Spleen (tissue), 11 donors: ENCODE data around the gene SPEM1. TPM values are rescaled to one million over a fixed set of nuclear protein-coding genes. Genes with fewer than 3 reads are reported as not detected.

Experiments used
- DNase-seq: peaks from one replicate; pipeline ENCODE4 v3.0.0-alpha.2; 2020
- H3K27ac ChIP-seq, 8 donors: fragments of 200-600 bp; sonication (generic) in 7 of 8; 1 replicate in 4 of 8; 2 replicates in 4 of 8; pipeline versions ENCODE4 v1.5.0 to v1.8.0; 2016 to 2021; ENCODE audit warnings: inconsistent platforms in 4 of 8, mild to moderate bottlenecking in 4 of 8, moderate library complexity in 1 of 8
- H3K27me3 ChIP-seq, 7 donors: fragments of 200-600 bp; sonication (generic) in 6 of 7; replicated peaks in 1 of 7; 1 replicate in 4 of 7; 2 replicates in 3 of 7; pipeline versions ENCODE4 v1.5.0 to v1.8.0; 2016 to 2021; ENCODE audit warnings: inconsistent platforms in 3 of 7, mild to moderate bottlenecking in 1 of 7
- H3K36me3 ChIP-seq, 6 donors: fragments of 200-600 bp; sonication (generic) in 5 of 6; 1 replicate in 4 of 6; 2 replicates in 2 of 6; pipeline versions ENCODE4 v1.5.0 to v1.8.0; 2016 to 2021; ENCODE audit warnings: inconsistent platforms in 2 of 6
- H3K4me1 ChIP-seq, 6 donors: fragments of 200-600 bp; sonication (generic) in 5 of 6; 1 replicate in 3 of 6; 2 replicates in 3 of 6; pipeline versions ENCODE4 v1.5.0 to v1.8.0; 2016 to 2021; ENCODE audit warnings: inconsistent platforms in 3 of 6
- H3K4me3 ChIP-seq, 8 donors: fragments of 200-600 bp; sonication (generic) in 7 of 8; 1 replicate in 4 of 8; 2 replicates in 4 of 8; pipeline versions ENCODE4 v1.5.0 to v1.8.0; 2016 to 2021; ENCODE audit warnings: inconsistent platforms in 4 of 8, mild to moderate bottlenecking in 4 of 8, moderate library complexity in 2 of 8
- H3K9me3 ChIP-seq, 8 donors: fragments of 200-600 bp; sonication (generic) in 7 of 8; 1 replicate in 4 of 8; 2 replicates in 4 of 8; pipeline versions ENCODE4 v1.5.0 to v1.8.0; 2016 to 2021; ENCODE audit warnings: inconsistent platforms in 4 of 8
- POLR2A ChIP-seq, 3 donors: fragments of 450-650 bp; IDR thresholded peaks; one replicate each; pipeline ENCODE4 v1.5.1; 2017; ENCODE audit warnings: antibody characterized with exemption in 3 of 3, mild to moderate bottlenecking in 1 of 3
- POLR2AphosphoS5 ChIP-seq, 3 donors: sonication (generic); formaldehyde crosslinking; IDR thresholded peaks; one replicate each; pipeline ENCODE4 v1.5.1; 2017; ENCODE audit warnings: antibody characterized with exemption in 3 of 3
- WGBS, 5 donors: extraction: QIAGEN DNeasy Blood & Tissue Kit in 3 of 5; methylation state at CpG; one replicate each; pipeline versions ENCODE4 v1.1.5 to v1.1.7; 2013 to 2018; 5-methylcytosine and 5-hydroxymethylcytosine counted together
- intact Hi-C: fragments of 100-400 bp; cut with DNase I; formaldehyde crosslinking; loops from one replicate; pipeline ENCODE4 v1.15.0; 2023; ENCODE audit warnings: low total_unique reads
- polyA plus RNA-seq, 3 donors: library from polyadenylated mRNA; stranded (reverse); fragments of 200-250 nt; gene quantifications; one replicate each; pipeline ENCODE4 v1.2.1, GENCODE V29; 2013
- total RNA-seq, 7 donors: library from RNA; depleted of rRNA in 3 of 7; stranded (reverse); fragments of >200 nt in 3 of 7; fragmentation: NEBNext Ultra II Directional in 4 of 7; extraction: Animal tissue kit (Norgen Biotek cat#: 25700) in 4 of 7; gene quantifications; one replicate each; pipeline versions ENCODE4 v1.1.0 to v1.2.1, GENCODE V29; 2016 to 2021
- TF ChIP-seq, protein P1 (sequence below), 11 experiments: fragments of 200-600 bp in 7 of 11; fragments of 450-650 bp in 4 of 11; sonication (generic) in 4 of 11; IDR thresholded peaks in 8 of 11; conservative IDR thresholded peaks in 3 of 11; 1 replicate in 7 of 11; 2 replicates in 4 of 11; pipeline versions ENCODE4 v1.4.0 to v1.8.0; 2016 to 2021; ENCODE audit warnings: antibody characterized with exemption in 11 of 11, inconsistent platforms in 4 of 11, mild to moderate bottlenecking in 1 of 11
- donor health status: healthy with polysubstance abuse.
- donor health status: DM: no; HTN: no; CAD: no; lungs with moderate emphysema.
- donor health status: DM: no; HTN: no; CAD: no.
- donor health status: Bipolar disorder and iron deficiency.
- donor health status: healthy.
- donor health status: DM: no; HTN: no; CAD: no.
- donor health status: DM: yes; HTN: yes; CAD: no.

SPEM1 gene
- total and polyA plus RNA-seq, 10 donors, result not detected

DNA sequence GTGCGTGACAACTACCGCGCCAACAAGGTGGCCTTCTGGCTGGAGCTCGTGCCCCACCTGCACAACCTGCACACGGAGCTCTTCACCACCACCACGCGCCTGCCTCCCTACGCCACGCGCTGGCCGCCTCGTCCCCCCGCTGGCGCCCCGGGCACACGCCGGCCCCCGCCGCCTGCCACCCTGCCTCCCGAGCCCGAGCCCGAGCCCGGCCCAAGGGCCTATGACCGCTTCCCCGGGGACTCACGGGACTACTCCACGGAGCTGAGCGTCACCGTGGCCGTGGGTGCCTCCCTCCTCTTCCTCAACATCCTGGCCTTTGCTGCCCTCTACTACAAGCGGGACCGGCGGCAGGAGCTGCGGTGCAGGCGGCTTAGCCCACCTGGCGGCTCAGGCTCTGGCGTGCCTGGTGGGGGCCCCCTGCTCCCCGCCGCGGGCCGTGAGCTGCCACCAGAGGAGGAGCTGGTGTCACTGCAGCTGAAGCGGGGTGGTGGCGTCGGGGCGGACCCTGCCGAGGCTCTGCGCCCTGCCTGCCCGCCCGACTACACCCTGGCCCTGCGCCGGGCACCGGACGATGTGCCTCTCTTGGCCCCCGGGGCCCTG, 3.0 kb upstream of the SPEM1 start:
- Histone ChIP-seq H3K4me1 (no peaks in the 10 kb centered on the region), H3K36me3 (peaks cover 0 to 7% (median 0%) of the 10 kb centered on the region in 6 donors), H3K27ac (no peak overlapping the region), H3K4me3 (no peak overlapping the region), H3K27me3 (no peaks in the 10 kb centered on the region), H3K9me3 (no peaks in the 10 kb centered on the region)
- intact Hi-C loops, result no loop called here
- 94 to 97% (median 96%) methylated on average over 40 to 54 of the region's 54 CpGs for WGBS, 5 donors
- TF ChIP-seq, protein P1, sequence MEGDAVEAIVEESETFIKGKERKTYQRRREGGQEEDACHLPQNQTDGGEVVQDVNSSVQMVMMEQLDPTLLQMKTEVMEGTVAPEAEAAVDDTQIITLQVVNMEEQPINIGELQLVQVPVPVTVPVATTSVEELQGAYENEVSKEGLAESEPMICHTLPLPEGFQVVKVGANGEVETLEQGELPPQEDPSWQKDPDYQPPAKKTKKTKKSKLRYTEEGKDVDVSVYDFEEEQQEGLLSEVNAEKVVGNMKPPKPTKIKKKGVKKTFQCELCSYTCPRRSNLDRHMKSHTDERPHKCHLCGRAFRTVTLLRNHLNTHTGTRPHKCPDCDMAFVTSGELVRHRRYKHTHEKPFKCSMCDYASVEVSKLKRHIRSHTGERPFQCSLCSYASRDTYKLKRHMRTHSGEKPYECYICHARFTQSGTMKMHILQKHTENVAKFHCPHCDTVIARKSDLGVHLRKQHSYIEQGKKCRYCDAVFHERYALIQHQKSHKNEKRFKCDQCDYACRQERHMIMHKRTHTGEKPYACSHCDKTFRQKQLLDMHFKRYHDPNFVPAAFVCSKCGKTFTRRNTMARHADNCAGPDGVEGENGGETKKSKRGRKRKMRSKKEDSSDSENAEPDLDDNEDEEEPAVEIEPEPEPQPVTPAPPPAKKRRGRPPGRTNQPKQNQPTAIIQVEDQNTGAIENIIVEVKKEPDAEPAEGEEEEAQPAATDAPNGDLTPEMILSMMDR (IDR thresholded peaks at IDR 0.05 in 8 of 11, conservative IDR thresholded peaks at IDR 0.05 in 3 of 11), result no peak
- TF ChIP-seq POLR2A (IDR thresholded peaks at IDR 0.05) (no peak), POLR2AphosphoS5 (IDR thresholded peaks at IDR 0.05) (no peak)
- DNase-seq, result no peak

DNA sequence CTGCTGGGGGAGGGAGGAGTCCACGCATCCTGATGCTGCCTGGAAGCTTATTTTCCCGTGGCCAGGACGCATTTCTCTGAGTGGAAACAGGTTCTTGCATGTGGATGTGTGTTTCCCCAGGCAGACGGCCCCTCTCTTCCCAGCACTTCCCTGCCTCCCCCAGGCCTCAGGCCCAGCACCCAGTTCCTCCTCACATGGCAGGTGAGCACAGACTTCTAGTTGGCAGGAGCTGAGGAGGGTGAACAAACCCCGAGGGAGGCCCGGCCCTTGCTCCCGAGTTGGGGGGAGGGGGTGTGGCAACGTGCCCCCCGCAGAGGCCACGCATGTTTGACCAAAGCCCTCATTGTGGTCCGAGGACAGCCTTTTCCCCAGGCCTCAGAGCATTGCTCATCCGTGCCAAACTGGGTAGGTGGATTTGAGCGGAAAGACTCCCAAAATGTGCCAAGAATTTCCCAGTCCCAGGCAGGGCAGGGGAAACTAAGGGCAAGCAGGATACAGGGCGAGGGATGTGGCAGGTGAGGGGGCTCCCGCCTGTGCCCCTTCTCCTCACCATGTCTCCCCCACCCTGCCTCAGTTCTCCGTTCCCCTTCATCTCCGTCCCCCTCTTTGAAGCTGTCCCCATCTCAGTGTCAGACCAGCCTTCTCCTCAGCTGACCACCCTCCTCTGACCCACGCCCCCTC, 1.5 kb upstream of the SPEM1 start:
- TF ChIP-seq POLR2A (IDR thresholded peaks at IDR 0.05) (no peak), POLR2AphosphoS5 (IDR thresholded peaks at IDR 0.05) (no peak)
- TF ChIP-seq, protein P1 (IDR thresholded peaks at IDR 0.05 in 8 of 11, conservative IDR thresholded peaks at IDR 0.05 in 3 of 11), result no peak
- Histone ChIP-seq H3K27ac (no peak overlapping the region), H3K9me3 (no peaks in the 10 kb centered on the region), H3K4me1 (no peaks in the 10 kb centered on the region), H3K36me3 (peaks cover 0 to 7% (median 0%) of the 10 kb centered on the region in 6 donors), H3K4me3 (no peak overlapping the region), H3K27me3 (no peaks in the 10 kb centered on the region)
- intact Hi-C loops, result no loop called here
- WGBS, 5 donors, result 71 to 83% (median 76%) methylated on average over 9 to 18 of the region's 18 CpGs
- DNase-seq, result no peak

DNA sequence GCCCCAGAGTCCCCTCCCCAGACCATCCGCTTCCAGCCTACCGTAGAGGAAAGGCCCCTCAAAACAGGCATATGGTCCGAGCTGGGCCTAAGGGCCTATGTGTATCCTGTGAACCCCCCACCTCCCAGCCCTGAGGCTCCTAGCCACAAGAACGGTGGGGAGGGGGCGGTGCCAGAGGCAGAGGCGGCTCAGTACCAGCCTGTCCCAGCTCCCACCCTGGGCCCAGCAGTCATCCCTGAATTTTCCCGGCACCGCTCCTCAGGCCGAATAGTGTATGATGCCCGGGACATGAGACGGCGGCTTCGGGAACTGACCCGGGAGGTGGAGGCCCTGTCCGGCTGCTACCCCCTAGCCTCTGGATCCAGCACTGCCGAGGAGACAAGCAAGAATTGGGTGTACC, 1.1 kb downstream of the SPEM1 start:
- H3K4me3 ChIP-seq, result no peak overlapping the region
- no peaks in the 10 kb centered on the region for H3K27me3 ChIP-seq
- intact Hi-C loops, result no loop called here
- TF ChIP-seq, protein P1 (IDR thresholded peaks at IDR 0.05 in 8 of 11, conservative IDR thresholded peaks at IDR 0.05 in 3 of 11), result no peak
- TF ChIP-seq POLR2A (IDR thresholded peaks at IDR 0.05) (no peak), POLR2AphosphoS5 (IDR thresholded peaks at IDR 0.05) (no peak)
- H3K27ac ChIP-seq, result no peak overlapping the region
- peaks cover 0 to 7% (median 0%) of the 10 kb centered on the region in 6 donors for H3K36me3 ChIP-seq
- 93 to 98% (median 96%) methylated on average over 13 to 16 of the region's 16 CpGs for WGBS, 5 donors
- no peaks in the 10 kb centered on the region for H3K4me1 ChIP-seq
- no peak for DNase-seq
- no peaks in the 10 kb centered on the region for H3K9me3 ChIP-seq

DNA sequence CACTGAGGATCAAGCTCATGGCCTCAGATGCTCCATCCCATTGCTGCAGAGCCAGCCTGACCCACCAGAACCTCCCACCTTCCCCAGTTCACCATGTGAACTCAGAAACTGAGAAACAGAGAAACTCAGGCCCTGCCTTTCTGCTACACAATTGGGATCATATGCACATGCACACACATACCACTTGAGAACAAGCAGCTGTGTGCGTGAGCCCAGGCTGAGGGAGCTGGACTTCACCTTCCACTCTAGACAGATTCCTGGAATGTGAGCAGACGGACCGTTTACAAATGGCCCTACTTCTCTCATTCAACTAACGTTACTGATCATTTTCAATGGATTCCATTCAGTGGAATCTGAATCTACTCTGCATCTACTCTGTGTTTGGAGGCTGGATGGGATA, 3.6 kb downstream of the SPEM1 start:
- H3K4me3 ChIP-seq, result no peak overlapping the region
- WGBS, 5 donors, result 81 to 88% (median 83%) methylated on average over 4 of the region's 4 CpGs
- no peaks in the 10 kb centered on the region for H3K27me3 ChIP-seq
- H3K4me1 ChIP-seq, result no peaks in the 10 kb centered on the region
- no peaks in the 10 kb centered on the region for H3K36me3 ChIP-seq
- H3K27ac ChIP-seq, result no peak overlapping the region
- DNase-seq, result no peak
- H3K9me3 ChIP-seq, result no peaks in the 10 kb centered on the region
- intact Hi-C loops, result no loop called here
- TF ChIP-seq, protein P1 (IDR thresholded peaks at IDR 0.05 in 8 of 11, conservative IDR thresholded peaks at IDR 0.05 in 3 of 11), result no peak
- TF ChIP-seq POLR2A (IDR thresholded peaks at IDR 0.05) (no peak), POLR2AphosphoS5 (IDR thresholded peaks at IDR 0.05) (no peak)
